ENCODE results near the gene PLA2G1B.

DNA sequence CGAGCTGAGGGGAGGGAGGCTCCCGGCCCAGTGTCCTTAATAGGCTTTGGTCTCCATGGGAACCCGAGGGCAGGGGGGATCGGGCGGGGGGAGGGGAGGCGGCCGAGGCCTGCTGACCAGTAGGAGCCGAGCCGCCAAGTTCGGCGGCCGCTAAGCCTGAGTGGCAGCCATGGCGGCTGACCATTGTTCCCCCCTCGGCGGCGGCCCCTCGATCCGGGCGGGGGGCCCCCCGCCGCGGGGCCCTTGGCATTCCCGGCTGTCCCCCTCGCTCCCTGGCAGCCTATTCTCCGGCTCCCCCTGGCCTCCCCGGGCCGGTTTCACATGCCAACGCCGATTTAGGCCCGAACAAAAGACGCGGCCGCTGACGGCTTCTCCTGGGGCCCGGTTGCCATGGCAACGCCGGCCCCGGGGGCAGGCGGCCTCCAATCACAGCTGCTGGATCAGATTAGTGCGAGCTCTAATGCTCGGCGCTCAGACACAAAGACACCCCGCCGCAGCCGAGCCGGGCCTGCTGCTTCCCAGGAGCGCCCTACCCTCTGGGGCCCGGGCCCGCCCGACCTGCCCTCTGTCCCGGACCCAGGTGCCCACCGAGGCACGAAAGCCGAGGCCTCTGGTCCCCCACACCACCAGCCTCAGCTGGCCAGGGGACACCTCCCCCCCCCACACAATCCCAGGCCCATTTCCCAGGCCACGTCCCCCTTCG is 34.1 kb upstream of the PLA2G1B start:
- TF ChIP-seq HNF4A (conservative IDR thresholded peaks at IDR 0.05) (no peak), YY1 (IDR thresholded peaks at IDR 0.05) (no peak), TAF1 (conservative IDR thresholded peaks at IDR 0.05) (no peak), SP1 (IDR thresholded peaks at IDR 0.05) (no peak), FOXA1 (IDR thresholded peaks at IDR 0.05) (no peak), RXRA (IDR thresholded peaks at IDR 0.05) (no peak), NR2F2 (IDR thresholded peaks at IDR 0.05) (no peak)
- TF ChIP-seq, protein P1, sequence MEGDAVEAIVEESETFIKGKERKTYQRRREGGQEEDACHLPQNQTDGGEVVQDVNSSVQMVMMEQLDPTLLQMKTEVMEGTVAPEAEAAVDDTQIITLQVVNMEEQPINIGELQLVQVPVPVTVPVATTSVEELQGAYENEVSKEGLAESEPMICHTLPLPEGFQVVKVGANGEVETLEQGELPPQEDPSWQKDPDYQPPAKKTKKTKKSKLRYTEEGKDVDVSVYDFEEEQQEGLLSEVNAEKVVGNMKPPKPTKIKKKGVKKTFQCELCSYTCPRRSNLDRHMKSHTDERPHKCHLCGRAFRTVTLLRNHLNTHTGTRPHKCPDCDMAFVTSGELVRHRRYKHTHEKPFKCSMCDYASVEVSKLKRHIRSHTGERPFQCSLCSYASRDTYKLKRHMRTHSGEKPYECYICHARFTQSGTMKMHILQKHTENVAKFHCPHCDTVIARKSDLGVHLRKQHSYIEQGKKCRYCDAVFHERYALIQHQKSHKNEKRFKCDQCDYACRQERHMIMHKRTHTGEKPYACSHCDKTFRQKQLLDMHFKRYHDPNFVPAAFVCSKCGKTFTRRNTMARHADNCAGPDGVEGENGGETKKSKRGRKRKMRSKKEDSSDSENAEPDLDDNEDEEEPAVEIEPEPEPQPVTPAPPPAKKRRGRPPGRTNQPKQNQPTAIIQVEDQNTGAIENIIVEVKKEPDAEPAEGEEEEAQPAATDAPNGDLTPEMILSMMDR (IDR thresholded peaks at IDR 0.05; ENCODE audit: low read depth, low read length, missing input control): no peak
- TF ChIP-seq, protein P2, sequence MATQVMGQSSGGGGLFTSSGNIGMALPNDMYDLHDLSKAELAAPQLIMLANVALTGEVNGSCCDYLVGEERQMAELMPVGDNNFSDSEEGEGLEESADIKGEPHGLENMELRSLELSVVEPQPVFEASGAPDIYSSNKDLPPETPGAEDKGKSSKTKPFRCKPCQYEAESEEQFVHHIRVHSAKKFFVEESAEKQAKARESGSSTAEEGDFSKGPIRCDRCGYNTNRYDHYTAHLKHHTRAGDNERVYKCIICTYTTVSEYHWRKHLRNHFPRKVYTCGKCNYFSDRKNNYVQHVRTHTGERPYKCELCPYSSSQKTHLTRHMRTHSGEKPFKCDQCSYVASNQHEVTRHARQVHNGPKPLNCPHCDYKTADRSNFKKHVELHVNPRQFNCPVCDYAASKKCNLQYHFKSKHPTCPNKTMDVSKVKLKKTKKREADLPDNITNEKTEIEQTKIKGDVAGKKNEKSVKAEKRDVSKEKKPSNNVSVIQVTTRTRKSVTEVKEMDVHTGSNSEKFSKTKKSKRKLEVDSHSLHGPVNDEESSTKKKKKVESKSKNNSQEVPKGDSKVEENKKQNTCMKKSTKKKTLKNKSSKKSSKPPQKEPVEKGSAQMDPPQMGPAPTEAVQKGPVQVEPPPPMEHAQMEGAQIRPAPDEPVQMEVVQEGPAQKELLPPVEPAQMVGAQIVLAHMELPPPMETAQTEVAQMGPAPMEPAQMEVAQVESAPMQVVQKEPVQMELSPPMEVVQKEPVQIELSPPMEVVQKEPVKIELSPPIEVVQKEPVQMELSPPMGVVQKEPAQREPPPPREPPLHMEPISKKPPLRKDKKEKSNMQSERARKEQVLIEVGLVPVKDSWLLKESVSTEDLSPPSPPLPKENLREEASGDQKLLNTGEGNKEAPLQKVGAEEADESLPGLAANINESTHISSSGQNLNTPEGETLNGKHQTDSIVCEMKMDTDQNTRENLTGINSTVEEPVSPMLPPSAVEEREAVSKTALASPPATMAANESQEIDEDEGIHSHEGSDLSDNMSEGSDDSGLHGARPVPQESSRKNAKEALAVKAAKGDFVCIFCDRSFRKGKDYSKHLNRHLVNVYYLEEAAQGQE (IDR thresholded peaks at IDR 0.05): no peak
- TF ChIP-seq, protein P3, sequence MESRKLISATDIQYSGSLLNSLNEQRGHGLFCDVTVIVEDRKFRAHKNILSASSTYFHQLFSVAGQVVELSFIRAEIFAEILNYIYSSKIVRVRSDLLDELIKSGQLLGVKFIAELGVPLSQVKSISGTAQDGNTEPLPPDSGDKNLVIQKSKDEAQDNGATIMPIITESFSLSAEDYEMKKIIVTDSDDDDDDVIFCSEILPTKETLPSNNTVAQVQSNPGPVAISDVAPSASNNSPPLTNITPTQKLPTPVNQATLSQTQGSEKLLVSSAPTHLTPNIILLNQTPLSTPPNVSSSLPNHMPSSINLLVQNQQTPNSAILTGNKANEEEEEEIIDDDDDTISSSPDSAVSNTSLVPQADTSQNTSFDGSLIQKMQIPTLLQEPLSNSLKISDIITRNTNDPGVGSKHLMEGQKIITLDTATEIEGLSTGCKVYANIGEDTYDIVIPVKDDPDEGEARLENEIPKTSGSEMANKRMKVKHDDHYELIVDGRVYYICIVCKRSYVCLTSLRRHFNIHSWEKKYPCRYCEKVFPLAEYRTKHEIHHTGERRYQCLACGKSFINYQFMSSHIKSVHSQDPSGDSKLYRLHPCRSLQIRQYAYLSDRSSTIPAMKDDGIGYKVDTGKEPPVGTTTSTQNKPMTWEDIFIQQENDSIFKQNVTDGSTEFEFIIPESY (IDR thresholded peaks at IDR 0.05): no peak
- TF ChIP-seq, protein P4, sequence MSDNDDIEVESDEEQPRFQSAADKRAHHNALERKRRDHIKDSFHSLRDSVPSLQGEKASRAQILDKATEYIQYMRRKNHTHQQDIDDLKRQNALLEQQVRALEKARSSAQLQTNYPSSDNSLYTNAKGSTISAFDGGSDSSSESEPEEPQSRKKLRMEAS (IDR thresholded peaks at IDR 0.05): no peak
- TF ChIP-seq, protein P5, sequence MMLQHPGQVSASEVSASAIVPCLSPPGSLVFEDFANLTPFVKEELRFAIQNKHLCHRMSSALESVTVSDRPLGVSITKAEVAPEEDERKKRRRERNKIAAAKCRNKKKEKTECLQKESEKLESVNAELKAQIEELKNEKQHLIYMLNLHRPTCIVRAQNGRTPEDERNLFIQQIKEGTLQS (IDR thresholded peaks at IDR 0.05): no peak
